MV-4-11 (cell line): ENCODE results near the gene IMMP2L.

ENCODE experiments used
- DNase-seq: peaks from one replicate; lab custom pipeline; 2025; lab: John Stamatoyannopoulos, UW

Gene IMMP2L

DNA sequence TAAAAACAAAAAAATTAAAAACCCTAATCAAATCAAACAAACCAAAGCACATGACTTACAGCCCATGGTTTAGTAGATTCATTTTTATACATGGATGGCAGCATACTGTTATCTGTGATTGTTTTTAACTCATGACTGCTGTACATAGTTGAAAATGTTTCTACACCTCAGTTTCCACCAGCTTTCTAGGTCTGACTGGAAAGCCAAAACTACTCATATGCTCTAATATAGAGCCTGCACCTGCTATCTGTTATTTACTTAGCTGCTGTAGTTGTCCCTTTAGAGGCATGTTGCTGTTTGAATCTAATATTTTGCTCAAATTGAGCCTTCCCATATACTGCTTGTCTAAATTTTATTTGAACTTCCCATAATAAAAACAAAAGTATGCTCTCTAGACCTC, 761.3 kb downstream of the IMMP2L start:
- no peak for DNase-seq

- no peak for DNase-seq
These were observed 764.6 kb downstream of the IMMP2L start for GRCh38 chr7:110797656-110798055.

- no peak for DNase-seq
These were observed 771.3 kb downstream of the IMMP2L start for GRCh38 chr7:110790992-110791391.

DNA sequence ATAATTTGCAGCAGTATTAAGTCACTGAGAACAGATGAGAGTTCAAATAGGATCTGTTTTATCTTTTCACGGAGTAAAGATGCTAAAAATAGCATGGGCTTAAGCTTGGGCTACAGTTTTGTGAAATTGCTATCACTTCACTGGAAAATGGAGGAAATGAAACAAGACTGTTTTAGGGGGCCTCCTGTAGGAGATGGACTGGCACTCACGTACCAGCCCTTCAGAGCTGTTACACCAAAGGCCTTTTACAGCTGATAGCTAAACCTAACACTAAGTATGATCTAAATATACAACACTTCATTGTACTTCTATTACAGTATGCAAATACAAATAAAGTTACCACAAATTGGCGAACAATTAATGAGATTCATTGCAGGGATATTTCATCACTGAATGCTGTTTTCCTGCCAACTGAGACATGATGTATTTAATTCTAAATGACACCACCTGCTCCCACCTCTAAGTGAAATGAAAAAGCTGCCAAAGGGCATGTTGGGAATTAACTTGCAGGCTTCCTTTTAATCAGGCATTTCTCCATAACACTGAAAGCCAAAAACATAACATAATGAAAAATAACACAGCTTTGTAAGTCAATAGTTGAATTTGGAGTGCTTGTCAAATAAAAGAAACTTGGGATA, 775.8 kb downstream of the IMMP2L start:
- DNase-seq = peak; percentile 92

GRCh38 chr7:110784749-110785148, 777.5 kb downstream of the IMMP2L start:
- DNase-seq = no peak

- DNase-seq = no peak
These were observed 781.6 kb downstream of the IMMP2L start for GRCh38 chr7:110780712-110781111.

DNA sequence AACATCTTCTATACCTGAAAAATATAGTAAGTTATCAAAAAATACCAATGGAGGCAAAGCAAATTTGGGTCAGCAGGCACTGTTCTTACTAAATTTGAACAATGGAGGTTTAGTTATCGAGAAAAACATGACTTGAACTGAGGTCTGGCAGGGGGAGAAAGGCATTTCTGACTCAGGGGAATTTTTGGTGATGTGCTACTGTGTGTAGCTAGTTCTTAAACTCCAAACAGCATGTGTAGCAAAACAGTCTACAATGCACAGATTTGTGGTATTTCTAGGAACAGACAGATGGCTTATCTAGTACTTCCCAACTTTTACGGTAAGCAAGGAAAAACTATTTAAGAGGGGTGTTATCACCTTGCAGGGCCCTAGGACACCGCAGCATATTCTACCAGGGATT, 783.0 kb downstream of the IMMP2L start:
- no peak for DNase-seq

DNA sequence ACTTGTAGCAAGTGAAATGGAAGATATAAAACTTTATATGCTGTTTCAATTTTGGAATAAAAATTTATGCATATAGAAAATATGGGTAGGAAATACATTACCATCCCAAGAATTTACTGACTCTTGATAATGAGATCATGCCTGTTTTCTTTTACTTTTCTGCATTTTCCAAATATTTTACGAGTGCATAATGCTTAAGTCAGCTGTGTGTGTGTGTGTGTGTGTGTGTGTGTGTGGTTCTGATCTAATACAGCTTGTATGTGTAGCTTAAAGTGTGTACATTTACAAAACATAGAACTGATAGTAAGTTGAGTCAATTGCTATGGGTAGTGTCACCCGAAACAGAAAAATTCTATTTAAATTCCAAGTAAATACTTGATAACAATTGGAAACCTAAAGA, 787.2 kb downstream of the IMMP2L start:
- DNase-seq = no peak

DNA sequence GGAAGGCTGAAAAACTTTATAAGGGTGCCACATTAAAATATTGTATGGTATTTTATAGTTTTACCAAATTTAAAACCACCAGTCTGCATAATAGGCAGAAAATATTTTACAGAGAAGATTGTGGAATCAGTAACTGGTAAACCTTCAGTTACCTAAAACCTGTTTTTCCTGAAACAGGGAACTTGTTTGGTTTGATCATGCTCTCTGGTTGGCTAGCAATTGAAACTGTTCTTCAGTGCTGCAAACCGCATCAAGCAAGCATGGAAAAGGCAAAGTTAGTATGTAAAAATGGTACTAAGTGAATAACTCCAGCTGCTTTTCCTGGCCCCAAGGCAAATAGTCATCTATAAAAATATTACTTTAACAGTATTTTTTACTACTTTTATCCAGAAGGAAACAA, 788.2 kb downstream of the IMMP2L start:
- no peak for DNase-seq

DNA sequence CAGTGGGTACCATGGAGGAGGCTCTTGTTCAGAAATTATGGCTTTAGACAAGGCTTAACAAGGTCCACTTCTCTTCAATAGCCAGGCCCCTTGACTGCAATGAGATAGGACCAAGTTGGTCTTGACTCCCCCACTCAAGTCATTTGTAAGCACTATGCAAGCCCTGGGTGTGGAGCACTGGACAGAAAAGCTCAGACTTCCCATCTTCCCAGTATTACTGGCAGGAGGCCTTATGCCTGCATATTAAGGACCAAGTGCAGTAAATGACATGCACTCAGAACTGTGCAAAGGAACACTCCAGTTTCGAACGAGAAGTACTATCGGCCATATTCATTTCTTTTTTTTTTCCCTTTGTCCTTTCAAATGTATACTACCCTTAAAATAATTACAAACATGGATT, 789.7 kb downstream of the IMMP2L start:
- DNase-seq = no peak

DNA sequence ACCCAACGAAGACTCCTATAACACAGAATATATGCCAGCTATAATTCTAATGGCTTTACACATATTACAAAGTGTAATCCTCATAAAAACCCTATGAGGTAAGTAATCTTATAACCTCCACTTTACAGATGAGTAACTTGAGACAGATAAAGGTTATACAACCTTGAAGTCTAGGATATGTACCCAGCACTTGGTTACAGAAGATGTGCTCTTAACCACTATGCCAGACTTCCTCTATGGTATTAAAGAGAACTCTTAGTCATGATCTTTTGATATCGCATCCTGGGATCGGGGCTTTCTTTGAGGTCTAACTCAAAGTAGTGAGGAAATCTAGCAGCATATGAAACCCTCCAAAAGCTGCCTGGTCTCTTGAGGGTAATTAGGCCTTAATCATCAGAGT, 790.6 kb downstream of the IMMP2L start:
- DNase-seq = no peak

- no peak for DNase-seq
These were observed 794.7 kb downstream of the IMMP2L start for GRCh38 chr7:110767550-110768110.

DNA sequence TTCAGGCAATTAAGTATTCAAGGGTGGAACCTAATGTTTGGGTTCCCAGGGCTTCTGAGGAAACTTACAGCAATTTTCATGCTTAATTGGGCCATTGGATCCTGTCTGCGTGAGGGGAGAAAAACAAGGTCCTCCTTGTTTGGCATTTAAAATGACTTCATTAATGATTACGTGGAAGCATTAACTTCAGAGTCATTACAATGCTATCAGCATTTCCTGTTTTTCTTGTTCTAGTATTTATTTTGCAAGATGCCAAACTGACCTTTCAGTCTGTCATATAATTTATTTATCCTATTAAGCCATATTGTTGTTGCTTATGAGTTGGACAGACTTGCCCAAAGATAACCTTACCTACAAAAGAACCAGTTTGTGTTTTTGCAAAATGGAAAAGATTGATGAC, 795.4 kb downstream of the IMMP2L start:
- DNase-seq = no peak

DNA sequence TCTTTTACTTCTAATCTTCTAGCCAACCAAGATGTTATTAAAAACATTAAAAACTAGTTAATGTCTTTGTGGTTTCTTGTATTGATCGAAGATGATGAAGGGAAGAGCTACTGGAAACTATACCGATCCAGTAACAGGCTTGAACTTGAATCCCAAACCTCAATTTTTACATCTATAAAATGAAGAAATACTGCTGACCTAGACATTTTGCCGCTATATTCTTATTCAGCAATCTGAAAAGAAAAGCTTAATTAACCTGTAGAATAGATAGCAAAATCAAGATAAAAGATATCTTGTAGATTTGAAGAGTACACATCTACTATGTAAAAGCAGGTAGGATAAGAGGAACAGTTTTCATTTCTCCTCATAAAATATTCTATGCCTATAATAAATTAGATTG, 797.4 kb downstream of the IMMP2L start:
- no peak for DNase-seq

GRCh38 chr7:110762546-110763225, 799.6 kb downstream of the IMMP2L start:
- DNase-seq = no peak

GRCh38 chr7:110760341-110760740, 802.0 kb downstream of the IMMP2L start:
- DNase-seq = no peak

GRCh38 chr7:110759069-110759468, 803.2 kb downstream of the IMMP2L start:
- DNase-seq = no peak

- no peak for DNase-seq
These were observed 807.6 kb downstream of the IMMP2L start for GRCh38 chr7:110754649-110755048.

DNA sequence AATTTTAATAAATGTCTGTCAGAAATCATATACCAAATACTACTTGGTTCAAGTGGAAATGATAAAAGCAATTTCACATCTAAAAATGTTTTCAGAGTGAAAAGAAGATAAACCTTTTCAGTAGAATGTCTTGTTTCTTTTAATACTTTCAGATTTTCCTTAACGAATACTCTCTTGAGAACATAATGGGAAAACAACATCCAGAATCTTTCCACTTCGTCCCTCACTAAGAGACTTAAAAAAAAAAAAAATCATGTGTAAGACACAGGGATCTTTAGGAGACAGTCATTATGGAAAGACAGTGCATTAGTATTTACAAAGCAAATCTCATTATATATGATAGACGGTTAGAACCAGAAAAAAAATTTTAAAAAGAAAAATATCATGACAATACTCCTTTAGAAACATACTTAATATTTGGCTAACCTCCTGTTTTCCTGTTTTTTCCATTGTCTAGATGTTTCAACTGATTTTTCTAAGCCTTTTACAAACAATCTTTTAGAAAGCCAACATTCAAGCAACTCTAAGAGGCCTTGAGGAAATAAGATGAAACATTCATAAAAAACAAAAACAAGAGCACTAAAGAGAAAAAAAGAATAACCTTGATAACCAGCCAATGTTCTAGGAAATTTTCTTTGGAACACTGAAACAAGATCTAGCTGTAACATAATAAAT, 811.2 kb downstream of the IMMP2L start:
- no peak for DNase-seq

- peak; percentile 77 for DNase-seq
These were observed 829.1 kb downstream of the IMMP2L start for GRCh38 chr7:110733221-110733620.

DNA sequence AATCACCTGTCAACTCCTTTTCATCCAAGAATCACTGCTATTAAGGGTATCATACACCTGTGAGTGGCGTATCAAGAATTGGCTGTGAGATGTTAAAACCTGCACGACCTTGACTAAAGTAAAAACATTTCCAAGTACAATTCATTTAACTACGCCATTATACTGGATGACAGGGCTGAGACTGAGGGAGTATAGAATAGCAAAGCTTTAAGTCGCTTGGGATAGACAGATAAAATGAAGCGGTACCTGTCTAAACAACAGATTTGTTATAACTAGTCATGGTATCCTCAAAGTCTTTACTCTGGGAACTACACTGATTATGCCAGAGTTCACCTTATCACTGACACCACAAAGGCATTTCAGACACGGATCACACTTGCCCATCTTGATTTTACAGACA, 837.5 kb downstream of the IMMP2L start:
- no peak for DNase-seq

DNA sequence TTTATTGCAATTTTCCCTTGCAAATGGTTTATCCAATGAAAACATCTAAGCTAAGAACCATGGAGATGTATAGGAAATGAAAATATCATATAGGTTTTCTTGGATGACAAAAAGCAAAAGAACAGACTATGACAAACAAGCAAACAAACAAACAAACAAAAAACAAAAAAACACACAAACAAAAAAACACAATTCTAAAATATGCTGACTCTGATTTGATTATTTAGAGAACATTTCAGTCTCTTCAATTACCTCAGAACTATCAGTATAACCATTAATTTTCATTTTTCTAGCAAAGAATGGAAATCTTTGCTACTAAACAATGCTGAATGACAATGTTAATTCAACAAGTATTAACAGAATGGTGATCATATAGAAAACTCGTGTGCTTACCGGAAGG, 840.9 kb downstream of the IMMP2L start:
- DNase-seq = no peak

DNA sequence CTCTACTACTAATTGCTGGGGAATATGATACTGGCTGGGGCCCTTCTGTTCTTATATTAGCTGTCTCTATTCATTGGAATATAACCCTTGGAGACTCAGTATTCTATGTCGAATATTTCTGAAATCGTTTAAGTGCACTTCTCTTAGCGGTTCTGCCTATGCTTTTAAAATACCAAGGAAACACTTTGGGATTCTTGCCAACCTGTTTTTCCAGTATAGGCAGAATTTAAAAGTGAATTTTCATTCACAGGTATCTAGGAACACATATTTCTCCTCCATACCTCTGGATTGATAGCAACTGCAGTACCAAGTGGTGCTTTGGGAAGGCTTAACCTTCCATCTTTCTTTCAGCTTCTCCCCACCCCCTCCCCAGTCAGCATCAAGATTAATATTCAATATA, 841.7 kb downstream of the IMMP2L start:
- no peak for DNase-seq
